PC-3 (cell line): ENCODE results near the gene SOX6. TPM values are rescaled to one million over a fixed set of nuclear protein-coding genes. Genes with fewer than 3 reads are reported as not detected.

Source experiments
- ATAC-seq: fragments of 200-7000 bp; cut with Tn5 transposase; 2 replicates; pipeline ENCODE4 v1.9.1; 2020; ENCODE audit warnings: mild to moderate bottlenecking, moderate library complexity
- BruUV-seq: library from RNA; stranded (reverse); fragments of 400-500 nt; replicated peaks from 2 replicates; lab custom pipeline; 2021; lab: Mats Ljungman, UMichigan
- CTCF ChIA-PET: fragments of 300-600 bp; sonication (Branson Sonifier 250); formaldehyde crosslinking; loops from one replicate; lab custom pipeline; 2022; ENCODE audit warnings: antibody characterized with exemption; lab: Charles Lee
- POLR2A ChIA-PET: fragments of 300-600 bp; sonication (Branson Sonifier 250); formaldehyde crosslinking; loops from one replicate; lab custom pipeline; 2022; ENCODE audit warnings: antibody characterized with exemption; ENCODE audit not compliant: unreplicated experiment; lab: Charles Lee
- DNase-seq: peaks from one replicate; pipeline ENCODE4 v3.0.0-alpha.2; 2015
- H2AFZ ChIP-seq: fragments of 300-600 bp; sonication (generic); 2 replicates; pipeline ENCODE4 v1.6.0; 2016; ENCODE audit warnings: antibody characterized with exemption, low read length
- H3F3A ChIP-seq: fragments of 300-600 bp; sonication (generic); one replicate; pipeline ENCODE4 v1.6.0; 2017; ENCODE audit warnings: antibody characterized with exemption, low read length, control low read depth, mild to moderate bottlenecking; ENCODE audit not compliant: unreplicated experiment
- H3K27ac ChIP-seq: fragments of 300-600 bp; sonication (generic); 2 replicates; pipeline ENCODE4 v1.5.1; 2016; ENCODE audit warnings: mild to moderate bottlenecking, low read length
- H3K27me3 ChIP-seq: fragments of 300-600 bp; sonication (generic); 2 replicates; pipeline ENCODE4 v1.6.1; 2016; ENCODE audit warnings: low read length, mixed read lengths
- H3K36me3 ChIP-seq: fragments of 300-600 bp; sonication (generic); 2 replicates; pipeline ENCODE4 v1.6.1; 2016; ENCODE audit warnings: low read depth, mixed run types, low read length, mixed read lengths
- H3K4me1 ChIP-seq: fragments of 300-600 bp; sonication (generic); 2 replicates; pipeline ENCODE4 v1.5.1; 2016; ENCODE audit warnings: low read length; ENCODE audit not compliant: insufficient read depth
- H3K4me2 ChIP-seq: fragments of 300-600 bp; sonication (generic); 2 replicates; pipeline ENCODE4 v1.6.0; 2016; ENCODE audit warnings: low read length
- H3K4me3 ChIP-seq: fragments of 300-600 bp; sonication (generic); 2 replicates; pipeline ENCODE4 v1.5.1; 2016; ENCODE audit warnings: mild to moderate bottlenecking, low read length, mixed read lengths
- H3K79me2 ChIP-seq: fragments of 300-600 bp; sonication (generic); 2 replicates; pipeline ENCODE4 v1.6.1; 2017; ENCODE audit warnings: low read length, mixed read lengths
- H3K9ac ChIP-seq: fragments of 300-600 bp; sonication (generic); 2 replicates; pipeline ENCODE4 v1.6.0; 2016; ENCODE audit warnings: mild to moderate bottlenecking, low read length
- H3K9me2 ChIP-seq: fragments of 300-600 bp; sonication (generic); replicated peaks from 2 replicates; pipeline ENCODE4 v1.6.1; 2016; ENCODE audit warnings: mixed run types, low read length, mixed read lengths
- H3K9me3 ChIP-seq: fragments of 300-600 bp; sonication (generic); 2 replicates; pipeline ENCODE4 v1.6.1; 2016; ENCODE audit warnings: low read length, mixed read lengths
- H4K20me1 ChIP-seq: fragments of 300-600 bp; sonication (generic); 2 replicates; pipeline ENCODE4 v1.6.1; 2016; ENCODE audit warnings: low read length, mixed read lengths
- CTCF ChIP-seq: fragments of 300-600 bp; sonication (generic); conservative IDR thresholded peaks from 2 replicates; pipeline ENCODE4 v1.5.1; 2017; ENCODE audit warnings: antibody characterized with exemption, low read depth, mild to moderate bottlenecking, low read length
- EZH2 ChIP-seq: fragments of 300-600 bp; sonication (generic); IDR thresholded peaks from one replicate; pipeline ENCODE4 v1.6.1; 2017; ENCODE audit warnings: antibody characterized with exemption, mild to moderate bottlenecking, low read length; ENCODE audit not compliant: unreplicated experiment
- EZH2phosphoT487 ChIP-seq: fragments of 300-600 bp; sonication (generic); IDR thresholded peaks from 2 replicates; pipeline ENCODE4 v1.6.1; 2018; ENCODE audit warnings: mild to moderate bottlenecking, antibody characterized with exemption, low read length, borderline replicate concordance
- intact Hi-C: fragments of 100-400 bp; cut with micrococcal nuclease; formaldehyde crosslinking; loops from 2 replicates; pipeline ENCODE4 v1.9.0; 2023
- total RNA-seq: library from RNA; depleted of rRNA; stranded (reverse); fragments of >200 nt; gene quantifications from 2 replicates; pipeline ENCODE4 v1.2.3, GENCODE V29; 2014

Gene SOX6
- total RNA-seq, 1 experiment from 2014 or later = not detected

- Histone ChIP-seq H4K20me1 (no peaks in the 10 kb centered on the region), H3K27me3 (no peaks in the 10 kb centered on the region), H3K4me1 (no peaks in the 10 kb centered on the region), H3K36me3 (no peaks in the 10 kb centered on the region), H3K4me2 (no peak overlapping the region), H3K9me3 (0 out of 2 replicates have a peak, but pooled peaks cover 6% of the 10 kb centered on the region), H3K9ac (no peak overlapping the region), H2AFZ (no peak overlapping the region), H3K79me2 (no peaks in the 10 kb centered on the region), H3K9me2 (no peaks in the 10 kb centered on the region), H3K27ac (no peak overlapping the region), H3K4me3 (no peak overlapping the region), H3F3A (no peaks in the 10 kb centered on the region)
- intact Hi-C loops = no loop called here
- ATAC-seq = no peak
- TF ChIP-seq CTCF = no peak
- TF ChIP-seq EZH2phosphoT487 = no peak
- TF ChIP-seq EZH2 = no peak
- no peak for DNase-seq
- POLR2A ChIA-PET = no interaction called here
- BruUV-seq = no TSS peak
- CTCF ChIA-PET = no interaction called here
Measured at GRCh38 chr11:15944460-15944859, 411.9 kb downstream of the SOX6 start.

- POLR2A ChIA-PET = no interaction called here
- Histone ChIP-seq H3K4me1 (no peaks in the 10 kb centered on the region), H3K79me2 (no peaks in the 10 kb centered on the region), H3K9me3 (0 out of 2 replicates have a peak, but pooled peaks cover 6% of the 10 kb centered on the region), H4K20me1 (no peaks in the 10 kb centered on the region), H3K36me3 (no peaks in the 10 kb centered on the region), H3K4me2 (no peak overlapping the region), H3K4me3 (no peak overlapping the region), H2AFZ (no peak overlapping the region), H3K9me2 (no peaks in the 10 kb centered on the region), H3F3A (no peaks in the 10 kb centered on the region), H3K27ac (no peak overlapping the region), H3K9ac (no peak overlapping the region), H3K27me3 (no peaks in the 10 kb centered on the region)
- ATAC-seq = no peak
- no peak for DNase-seq
- BruUV-seq = no TSS peak
- TF ChIP-seq EZH2 (no peak), CTCF (no peak), EZH2phosphoT487 (no peak)
- CTCF ChIA-PET = no interaction called here
- intact Hi-C loops = no loop called here
Measured at GRCh38 chr11:15943418-15944197, 412.7 kb downstream of the SOX6 start.

- 0 out of 2 replicates have a peak, but pooled peaks cover 6% of the 10 kb centered on the region for H3K9me3 ChIP-seq
- TF ChIP-seq EZH2 = no peak
- TF ChIP-seq CTCF = no peak
- TF ChIP-seq EZH2phosphoT487 = no peak
Measured at GRCh38 chr11:15942936-15943335, 413.4 kb downstream of the SOX6 start.

More at GRCh38 chr11:15942936-15943335, 413.4 kb downstream of the SOX6 start:
- intact Hi-C loops = no loop called here
- DNase-seq (no peak), ATAC-seq (no peak)
- Histone ChIP-seq H3K4me1 (no peaks in the 10 kb centered on the region), H3K4me3 (no peak overlapping the region), H3K27ac (no peak overlapping the region), H3K36me3 (no peaks in the 10 kb centered on the region), H3K4me2 (no peak overlapping the region), H3F3A (no peaks in the 10 kb centered on the region), H3K9me2 (no peaks in the 10 kb centered on the region), H3K9ac (no peak overlapping the region), H3K27me3 (no peaks in the 10 kb centered on the region), H4K20me1 (no peaks in the 10 kb centered on the region), H3K79me2 (no peaks in the 10 kb centered on the region), H2AFZ (no peak overlapping the region)
- no TSS peak for BruUV-seq
- ChIA-PET CTCF (no interaction called here), POLR2A (no interaction called here)
